GM23248 (cell line): ENCODE results near the gene SNRPD3.
"Not testable (repeated sequence)": the region's sequence is repeated elsewhere in the genome, so short reads cannot be mapped to it uniquely, and the experiment has no call there.

Source experiments
- EZH2 ChIP-seq: fragments of 200-600 bp; sonication (generic); IDR thresholded peaks from 2 replicates; pipeline ENCODE4 v1.6.1; 2018; ENCODE audit warnings: antibody characterized with exemption, mild to moderate bottlenecking; ENCODE audit not compliant: insufficient read depth, poor library complexity, severe bottlenecking
- EZH2phosphoT487 ChIP-seq: fragments of 200-600 bp; sonication (generic); IDR thresholded peaks from 2 replicates; pipeline ENCODE4 v1.6.1; 2018; ENCODE audit warnings: antibody characterized with exemption, moderate library complexity, mild to moderate bottlenecking, low read depth; ENCODE audit not compliant: insufficient read depth

DNA sequence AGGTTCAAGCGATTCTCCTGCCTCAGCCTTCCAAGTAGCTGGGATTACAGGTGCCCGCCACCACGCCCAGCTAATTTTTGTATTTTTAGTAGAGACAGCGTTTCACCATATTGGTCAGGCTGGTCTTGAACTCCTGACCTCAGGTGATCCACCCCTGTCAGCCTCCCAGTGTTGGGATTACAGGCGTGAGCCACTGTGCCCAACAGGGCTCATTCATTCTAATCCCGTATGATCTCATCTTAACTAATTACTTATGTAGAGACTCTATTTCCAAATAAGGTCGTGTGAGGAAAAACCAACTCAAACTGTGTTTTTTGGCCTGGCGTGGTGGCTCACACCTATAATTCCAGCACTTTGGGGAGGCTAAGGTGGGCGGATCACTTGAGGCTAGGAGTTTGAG lies 41.3 kb downstream of the SNRPD3 start:
- TF ChIP-seq EZH2phosphoT487, EZH2: not testable (repeated sequence)
